ENCODE measurements around the gene CFAP410. TPM values are rescaled to one million over a fixed set of nuclear protein-coding genes. Genes with fewer than 3 reads are reported as not detected.

Gene CFAP410
- total and polyA plus RNA-seq, 2 donors (not counting 3 experiments of a cell fraction or from before 2014, with no cell fraction given) = 7.2 to 12.2 TPM

DNA sequence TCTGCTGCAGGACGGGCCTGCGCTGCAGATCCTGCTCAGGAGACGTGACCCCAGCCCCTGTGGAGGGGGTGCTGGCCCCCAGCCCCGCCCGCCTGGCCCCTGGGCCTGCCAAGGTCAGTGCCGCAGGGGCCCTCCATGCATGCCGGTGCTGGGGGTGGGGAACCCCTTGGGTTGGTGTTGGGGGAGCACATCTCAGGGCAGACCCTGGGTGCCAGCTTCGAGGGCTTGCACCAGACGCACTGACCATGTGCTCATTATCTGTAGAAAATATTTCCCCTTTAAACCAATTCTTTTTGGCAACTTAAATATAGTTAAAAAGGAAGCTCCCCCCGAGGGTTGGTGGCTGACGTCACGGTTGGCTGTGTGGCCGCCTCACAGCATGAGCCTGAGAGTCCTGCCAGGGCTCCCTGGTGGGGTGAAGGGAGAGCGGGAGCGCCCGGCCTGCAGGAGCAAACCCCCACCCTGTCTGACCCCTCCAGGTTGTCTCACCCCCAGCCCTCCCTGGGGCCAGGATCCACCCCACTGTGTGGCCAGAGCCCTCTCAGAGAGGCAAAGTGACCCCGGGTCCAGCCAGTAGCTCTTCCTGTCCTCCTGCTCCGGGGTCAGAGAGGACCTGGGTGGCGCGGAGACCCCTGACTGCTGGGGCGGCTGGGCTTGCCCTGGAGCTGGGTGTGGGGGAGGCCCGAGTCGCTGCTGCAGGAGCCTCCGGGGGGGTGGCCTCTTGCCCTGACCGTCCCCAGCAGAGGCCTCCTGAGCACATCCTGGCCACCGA, 44.6 kb downstream of the CFAP410 start:
- ChIA-PET POLR2A (no interaction called here), CTCF (interaction anchor here (1.1 to 1.9 kb wide), 2 partner anchors 10 to 319 kb away, joined by 5 to 6 read pairs; no protein-coding TSS in a partner anchor)
- no TSS peak for BruUV-seq (replicated peaks)
- H4K20me1 ChIP-seq (replicated peaks; ENCODE audit: control insufficient read depth, extremely low read depth, insufficient read depth, low read length) = no peaks in the 10 kb centered on the region
- DNase-seq (ENCODE audit: low read depth, low spot score) (no peak), FAIRE-seq (no peak)
- H3K4me2 ChIP-seq (ENCODE audit: insufficient read depth, low read length) = no peak overlapping the region
- no peaks in the 10 kb centered on the region for H3K27me3 ChIP-seq (ENCODE audit: control insufficient read depth in 2 of 2, insufficient read depth in 2 of 2, low read length in 2 of 2)
- no peaks in the 10 kb centered on the region for H3K36me3 ChIP-seq (ENCODE audit: control insufficient read depth in 2 of 2, extremely low read depth in 1 of 2, insufficient read depth in 2 of 2, low read length in 2 of 2)
- H2AFZ ChIP-seq (ENCODE audit: low read depth, low read length) = no peak overlapping the region
- dilution Hi-C loops (cut with MboI; ENCODE audit: extremely low pct_ligation_motif_present, low sequenced_read_pairs) = no loop called here
- H3K9me3 ChIP-seq (replicated peaks; ENCODE audit: control insufficient read depth, insufficient read depth, low read length) = no peaks in the 10 kb centered on the region
- no peak overlapping the region for H3K27ac ChIP-seq (ENCODE audit: insufficient read depth, low read depth, low read length)
- H3K79me2 ChIP-seq (ENCODE audit: control insufficient read depth, insufficient read depth, low read length) = no peaks in the 10 kb centered on the region
- intact Hi-C loops (cut with micrococcal nuclease) = no loop called here
- H3K9me1 ChIP-seq (replicated peaks; ENCODE audit: control insufficient read depth, extremely low read depth, insufficient read depth, low read length) = no peaks in the 10 kb centered on the region
- H3K4me1 ChIP-seq (ENCODE audit: control insufficient read depth, extremely low read depth, insufficient read depth, low read length) = peaks cover 5% of the 10 kb centered on the region
- H3K9ac ChIP-seq (replicated peaks; ENCODE audit: extremely low read depth, insufficient read depth, low read length) = no peak overlapping the region
- H3K4me3 ChIP-seq (replicated peaks in 1 of 3; ENCODE audit: insufficient read depth in 1 of 3, low read depth in 1 of 3, low read length in 3 of 3) = no peak overlapping the region
- TF ChIP-seq EZH2 (IDR thresholded peaks at IDR 0.05; ENCODE audit: borderline replicate concordance, low read depth, low read length, severe bottlenecking) = no peak
- TF ChIP-seq FOS (IDR thresholded peaks at IDR 0.05; ENCODE audit: borderline replicate concordance, insufficient read depth, low read length) = no peak
- no peak for TF ChIP-seq MYC (IDR thresholded peaks at IDR 0.05; ENCODE audit: low read depth, low read length)
- TF ChIP-seq, protein P1, sequence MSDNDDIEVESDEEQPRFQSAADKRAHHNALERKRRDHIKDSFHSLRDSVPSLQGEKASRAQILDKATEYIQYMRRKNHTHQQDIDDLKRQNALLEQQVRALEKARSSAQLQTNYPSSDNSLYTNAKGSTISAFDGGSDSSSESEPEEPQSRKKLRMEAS (IDR thresholded peaks at IDR 0.05; ENCODE audit: insufficient read depth, insufficient read length) = no peak
- no peak for TF ChIP-seq POLR2A (IDR thresholded peaks at IDR 0.05; ENCODE audit: low read depth, low read length)
- no peak for TF ChIP-seq GATA2 (IDR thresholded peaks at IDR 0.05; ENCODE audit: insufficient read depth, insufficient read length, low read depth, low read length)
- no peak for TF ChIP-seq JUN (IDR thresholded peaks at IDR 0.05; ENCODE audit: borderline replicate concordance, insufficient read depth, insufficient read length, low read depth)
- TF ChIP-seq CTCF (IDR thresholded peaks at IDR 0.05; ENCODE audit: extremely low read depth in 1 of 2, insufficient read depth in 1 of 2, low read depth in 1 of 2, low read length in 2 of 2) = no peak
- TF ChIP-seq POLR2AphosphoS5 (IDR thresholded peaks at IDR 0.05; ENCODE audit: insufficient read depth, low read depth, low read length) = no peak

All from endothelial cell of umbilical vein (primary cell).